NB4 (cell line): Measurements from ENCODE around the gene SRRD.

Experiments used
- MYC ChIP-seq: IDR thresholded peaks from 2 replicates; pipeline ENCODE4 v1.6.1; 2011; ENCODE audit warnings: low read depth, low read length
- POLR2A ChIP-seq: IDR thresholded peaks from 2 replicates; pipeline ENCODE4 v1.6.1; 2011; ENCODE audit warnings: mild to moderate bottlenecking; ENCODE audit not compliant: insufficient read length; ENCODE audit errors: extremely low read depth
- TF ChIP-seq, protein P1 (sequence below): IDR thresholded peaks from one replicate; pipeline ENCODE4 v1.5.1; 2012; ENCODE audit warnings: low read depth, low read length

DNA sequence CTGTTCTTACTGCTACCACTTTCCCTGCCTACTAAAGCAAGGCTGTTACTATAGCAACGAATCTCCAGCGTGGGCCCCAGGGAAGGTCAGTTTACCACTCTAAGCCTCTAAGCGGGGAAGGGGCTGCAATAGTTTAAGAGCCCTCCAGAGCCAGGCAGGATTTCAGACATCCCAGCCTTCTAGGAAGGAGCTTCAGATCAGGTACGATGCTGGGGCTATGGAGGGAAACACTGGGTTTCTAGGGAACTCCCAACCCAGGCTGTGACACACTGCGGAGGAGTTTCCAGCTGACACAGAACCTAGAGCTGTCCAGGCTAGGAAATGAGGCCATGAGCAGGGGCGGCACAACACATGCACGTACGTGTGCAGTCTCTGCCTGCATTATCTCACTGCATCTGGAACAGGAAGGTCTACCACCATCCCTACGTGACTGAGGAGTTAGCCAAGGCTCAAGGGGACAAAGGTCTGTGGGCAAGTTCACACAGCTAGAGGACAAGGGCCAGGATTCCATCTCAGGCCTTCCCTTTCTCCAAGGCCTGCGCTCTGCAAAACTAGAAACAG is 20.5 kb upstream of the SRRD start:
- TF ChIP-seq, protein P1, sequence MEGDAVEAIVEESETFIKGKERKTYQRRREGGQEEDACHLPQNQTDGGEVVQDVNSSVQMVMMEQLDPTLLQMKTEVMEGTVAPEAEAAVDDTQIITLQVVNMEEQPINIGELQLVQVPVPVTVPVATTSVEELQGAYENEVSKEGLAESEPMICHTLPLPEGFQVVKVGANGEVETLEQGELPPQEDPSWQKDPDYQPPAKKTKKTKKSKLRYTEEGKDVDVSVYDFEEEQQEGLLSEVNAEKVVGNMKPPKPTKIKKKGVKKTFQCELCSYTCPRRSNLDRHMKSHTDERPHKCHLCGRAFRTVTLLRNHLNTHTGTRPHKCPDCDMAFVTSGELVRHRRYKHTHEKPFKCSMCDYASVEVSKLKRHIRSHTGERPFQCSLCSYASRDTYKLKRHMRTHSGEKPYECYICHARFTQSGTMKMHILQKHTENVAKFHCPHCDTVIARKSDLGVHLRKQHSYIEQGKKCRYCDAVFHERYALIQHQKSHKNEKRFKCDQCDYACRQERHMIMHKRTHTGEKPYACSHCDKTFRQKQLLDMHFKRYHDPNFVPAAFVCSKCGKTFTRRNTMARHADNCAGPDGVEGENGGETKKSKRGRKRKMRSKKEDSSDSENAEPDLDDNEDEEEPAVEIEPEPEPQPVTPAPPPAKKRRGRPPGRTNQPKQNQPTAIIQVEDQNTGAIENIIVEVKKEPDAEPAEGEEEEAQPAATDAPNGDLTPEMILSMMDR, result no peak
- TF ChIP-seq POLR2A, result no peak
- TF ChIP-seq MYC, result no peak
